HepG2 (cell line): ENCODE data around the gene EFNA3. TPM values are rescaled to one million over a fixed set of nuclear protein-coding genes. Genes with fewer than 3 reads are reported as not detected.

Source experiments
- CCDC6 ChIP-seq: sonication (generic); formaldehyde crosslinking; IDR thresholded peaks from 2 replicates; pipeline ENCODE4 v1.8.1; 2022; ENCODE audit warnings: mild to moderate bottlenecking, missing genetic modification reagents, moderate library complexity
- ELF3 ChIP-seq: IDR thresholded peaks from 2 replicates; pipeline ENCODE4 v1.6.1; 2016; ENCODE audit warnings: missing genetic modification reagents, missing compliant biosample characterization
- ETV6 ChIP-seq: sonication (generic); formaldehyde crosslinking; conservative IDR thresholded peaks from 2 replicates; pipeline ENCODE4 v1.4.0; 2020; ENCODE audit warnings: missing genetic modification reagents
- HOXA3 ChIP-seq: sonication (generic); formaldehyde crosslinking; IDR thresholded peaks from 2 replicates; pipeline ENCODE4 v1.5.0; 2020; ENCODE audit warnings: missing genetic modification reagents
- KAT8 ChIP-seq: IDR thresholded peaks from 2 replicates; pipeline ENCODE4 v1.6.1; 2016; ENCODE audit warnings: missing genetic modification reagents, missing compliant biosample characterization
- MBNL3 ChIP-seq: fragments of 250-450 bp; sonication (Bioruptor Pico); conservative IDR thresholded peaks from 2 replicates; pipeline ENCODE4 v1.8.0; 2022; ENCODE audit warnings: mild to moderate bottlenecking, inconsistent platforms
- NR2F1 ChIP-seq, 2 experiments: fragments of 450-650 bp in 1 of 2; formaldehyde crosslinking in 1 of 2; IDR thresholded peaks; 2 replicates each; pipeline versions ENCODE4 v1.5.0 to v1.6.1; 2016 to 2020; ENCODE audit warnings: mild to moderate bottlenecking in 1 of 2, missing compliant biosample characterization in 1 of 2, missing genetic modification reagents in 1 of 2, moderate library complexity in 1 of 2
- NR2F2 ChIP-seq: IDR thresholded peaks from 2 replicates; pipeline ENCODE4 v1.6.1; 2012; ENCODE audit warnings: low read depth, inconsistent platforms, borderline replicate concordance
- SKI ChIP-seq: fragments of 450-650 bp; IDR thresholded peaks from one replicate; pipeline ENCODE4 v1.6.1; 2018; ENCODE audit warnings: mild to moderate bottlenecking; ENCODE audit not compliant: partially characterized antibody
- ZNF563 ChIP-seq: sonication (generic); formaldehyde crosslinking; IDR thresholded peaks from 2 replicates; pipeline ENCODE4 v1.8.0; 2022; ENCODE audit warnings: mild to moderate bottlenecking, moderate library complexity, missing genetic modification reagents
- ZNF607 ChIP-seq: sonication (generic); formaldehyde crosslinking; IDR thresholded peaks from 2 replicates; pipeline ENCODE4 v1.5.1; 2020; ENCODE audit warnings: missing genetic modification reagents, mild to moderate bottlenecking, borderline replicate concordance
- ZNF709 ChIP-seq: sonication (generic); formaldehyde crosslinking; IDR thresholded peaks from 2 replicates; pipeline ENCODE4 v1.5.0; 2020; ENCODE audit warnings: mild to moderate bottlenecking, missing genetic modification reagents
- ZNF782 ChIP-seq: sonication (generic); formaldehyde crosslinking; IDR thresholded peaks from 2 replicates; pipeline ENCODE4 v1.4.0; 2020; ENCODE audit warnings: missing genetic modification reagents, mild to moderate bottlenecking, borderline replicate concordance
- polyA plus RNA-seq, 8 experiments: library from polyadenylated mRNA; depleted of rRNA in 3 of 8; stranded (reverse) in 7 of 8; unstranded in 1 of 8; fragments of >200 nt; fragmentation: Illumina TruSeq in 4 of 8; extraction: Trizol in 4 of 8; gene quantifications; 2 replicates each; pipeline versions ENCODE4 v1.2.1 to v1.2.3, GENCODE V29; 2011 to 2016; ENCODE audit warnings: low read depth in 4 of 8, missing spikeins in 1 of 8, mixed read lengths in 1 of 8; ENCODE audit not compliant: insufficient read depth in 1 of 8
- total RNA-seq, 5 experiments: library from RNA; depleted of rRNA; stranded (reverse); fragments of >200 nt; fragmentation: Illumina TruSeq; extraction: Trizol; gene quantifications; 2 replicates each; pipeline ENCODE4 v1.2.3, GENCODE V29; 2016; ENCODE audit warnings: low read depth in 1 of 5
- TF ChIP-seq, protein P1 (sequence below): sonication (generic); formaldehyde crosslinking; IDR thresholded peaks from 2 replicates; pipeline ENCODE4 v1.8.0; 2022; ENCODE audit warnings: missing genetic modification reagents, mild to moderate bottlenecking, borderline replicate concordance
- TF ChIP-seq, protein P2 (sequence below): sonication (generic); formaldehyde crosslinking; IDR thresholded peaks from 2 replicates; pipeline ENCODE4 v1.5.0; 2020; ENCODE audit warnings: mild to moderate bottlenecking, missing genetic modification reagents, borderline replicate concordance
- TF ChIP-seq, protein P3 (sequence below): sonication (generic); formaldehyde crosslinking; IDR thresholded peaks from 2 replicates; pipeline ENCODE4 v1.4.0; 2020; ENCODE audit warnings: low read depth, mild to moderate bottlenecking, missing genetic modification reagents
- TF ChIP-seq, protein P4 (sequence below), 2 experiments: sonication (generic) in 1 of 2; formaldehyde crosslinking in 1 of 2; IDR thresholded peaks; 2 replicates each; pipeline versions ENCODE4 v1.4.0 to v1.6.1; 2018 to 2020; ENCODE audit warnings: missing genetic modification reagents in 2 of 2, borderline replicate concordance in 1 of 2, low read depth in 1 of 2, mild to moderate bottlenecking in 1 of 2, missing biosample characterization in 1 of 2
- TF ChIP-seq, protein P5 (sequence below): IDR thresholded peaks from 2 replicates; pipeline ENCODE4 v1.6.1; 2018; ENCODE audit warnings: missing genetic modification reagents, mild to moderate bottlenecking, missing compliant biosample characterization
- TF ChIP-seq, protein P6 (sequence below): IDR thresholded peaks from 2 replicates; pipeline ENCODE4 v1.6.1; 2016; ENCODE audit warnings: low read depth, borderline replicate concordance

The EFNA3 gene
- total and polyA plus RNA-seq, 2 of the 13 experiments (the other 11 are each of a cell fraction or from before 2014, with no cell fraction given), result 1.0 to 5.7 TPM

DNA sequence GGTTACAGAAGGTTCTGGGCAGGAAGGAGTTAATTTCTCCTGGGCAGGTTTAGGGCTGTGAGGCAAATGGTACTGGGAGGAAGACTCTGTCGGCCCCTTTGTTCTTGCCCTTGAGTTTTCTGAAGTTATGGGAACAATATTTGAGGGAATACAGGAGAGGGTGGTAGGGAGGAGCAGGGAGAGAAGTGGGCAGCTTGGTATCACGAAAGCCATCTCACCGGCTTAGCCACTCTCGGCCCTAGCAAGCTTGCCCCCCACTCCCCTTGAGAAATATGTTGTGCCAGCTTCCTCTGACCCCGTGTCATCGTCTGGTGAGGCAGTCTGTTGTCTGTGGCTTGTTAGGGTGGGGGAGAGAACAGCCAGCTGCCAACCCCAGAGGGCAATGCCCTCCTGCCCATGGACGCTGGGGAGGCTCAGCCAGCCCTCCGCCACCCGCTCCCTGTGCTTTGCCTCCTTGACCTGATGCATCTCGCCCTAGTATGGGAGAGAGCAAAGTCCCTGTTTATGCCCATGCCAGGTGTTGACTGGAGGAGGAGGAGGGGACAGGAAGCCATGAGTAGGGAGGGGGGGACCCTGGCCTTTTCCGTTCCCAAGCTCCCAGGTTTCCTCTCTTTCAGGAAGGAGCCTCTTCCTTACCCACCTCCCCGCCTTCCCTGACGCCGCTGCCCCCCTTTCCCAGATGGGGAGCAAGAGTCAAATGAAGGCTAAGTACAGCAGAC, 50.3 kb downstream of the EFNA3 start (continued):
- TF ChIP-seq, protein P1, sequence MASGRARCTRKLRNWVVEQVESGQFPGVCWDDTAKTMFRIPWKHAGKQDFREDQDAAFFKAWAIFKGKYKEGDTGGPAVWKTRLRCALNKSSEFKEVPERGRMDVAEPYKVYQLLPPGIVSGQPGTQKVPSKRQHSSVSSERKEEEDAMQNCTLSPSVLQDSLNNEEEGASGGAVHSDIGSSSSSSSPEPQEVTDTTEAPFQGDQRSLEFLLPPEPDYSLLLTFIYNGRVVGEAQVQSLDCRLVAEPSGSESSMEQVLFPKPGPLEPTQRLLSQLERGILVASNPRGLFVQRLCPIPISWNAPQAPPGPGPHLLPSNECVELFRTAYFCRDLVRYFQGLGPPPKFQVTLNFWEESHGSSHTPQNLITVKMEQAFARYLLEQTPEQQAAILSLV (CRISPR knock-in tag), result peak; percentile 86
- peak; percentile 25; the same call in 1 of the 2 replicates for TF ChIP-seq ZNF782 (CRISPR knock-in tag)
- TF ChIP-seq, protein P2, sequence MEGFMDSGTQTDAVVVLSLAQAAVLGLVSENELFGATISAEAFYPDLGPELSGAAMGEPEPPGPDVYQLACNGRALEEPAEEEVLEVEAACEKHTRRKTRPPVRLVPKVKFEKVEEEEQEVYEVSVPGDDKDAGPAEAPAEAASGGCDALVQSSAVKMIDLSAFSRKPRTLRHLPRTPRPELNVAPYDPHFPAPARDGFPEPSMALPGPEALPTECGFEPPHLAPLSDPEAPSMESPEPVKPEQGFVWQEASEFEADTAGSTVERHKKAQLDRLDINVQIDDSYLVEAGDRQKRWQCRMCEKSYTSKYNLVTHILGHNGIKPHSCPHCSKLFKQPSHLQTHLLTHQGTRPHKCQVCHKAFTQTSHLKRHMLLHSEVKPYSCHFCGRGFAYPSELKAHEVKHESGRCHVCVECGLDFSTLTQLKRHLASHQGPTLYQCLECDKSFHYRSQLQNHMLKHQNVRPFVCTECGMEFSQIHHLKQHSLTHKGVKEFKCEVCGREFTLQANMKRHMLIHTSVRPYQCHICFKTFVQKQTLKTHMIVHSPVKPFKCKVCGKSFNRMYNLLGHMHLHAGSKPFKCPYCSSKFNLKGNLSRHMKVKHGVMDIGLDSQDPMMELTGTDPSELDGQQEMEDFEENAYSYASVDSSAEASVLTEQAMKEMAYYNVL, result peak; percentile 68; the same call in 1 of the 2 replicates
- TF ChIP-seq NR2F1 (CRISPR knock-in tag; IDR thresholded peaks at IDR 0.05), result peak in 1 of 2 experiments; percentile 68; a peak in 1 of 4 replicates
- TF ChIP-seq ELF3 (CRISPR knock-in tag), result 0 out of 2 replicates have a peak, but pooled peaks have one; percentile 29
- TF ChIP-seq, protein P3, sequence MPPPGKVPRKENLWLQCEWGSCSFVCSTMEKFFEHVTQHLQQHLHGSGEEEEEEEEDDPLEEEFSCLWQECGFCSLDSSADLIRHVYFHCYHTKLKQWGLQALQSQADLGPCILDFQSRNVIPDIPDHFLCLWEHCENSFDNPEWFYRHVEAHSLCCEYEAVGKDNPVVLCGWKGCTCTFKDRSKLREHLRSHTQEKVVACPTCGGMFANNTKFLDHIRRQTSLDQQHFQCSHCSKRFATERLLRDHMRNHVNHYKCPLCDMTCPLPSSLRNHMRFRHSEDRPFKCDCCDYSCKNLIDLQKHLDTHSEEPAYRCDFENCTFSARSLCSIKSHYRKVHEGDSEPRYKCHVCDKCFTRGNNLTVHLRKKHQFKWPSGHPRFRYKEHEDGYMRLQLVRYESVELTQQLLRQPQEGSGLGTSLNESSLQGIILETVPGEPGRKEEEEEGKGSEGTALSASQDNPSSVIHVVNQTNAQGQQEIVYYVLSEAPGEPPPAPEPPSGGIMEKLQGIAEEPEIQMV, result peak; percentile 55; the same call in 1 of the 2 replicates
- peak; percentile 68; the same call in 1 of the 2 replicates for TF ChIP-seq KAT8 (CRISPR knock-in tag)
- TF ChIP-seq MBNL3 (CRISPR knock-in tag), result no peak
- 0 out of 2 replicates have a peak, but pooled peaks have one; percentile 71 for TF ChIP-seq ETV6
- TF ChIP-seq HOXA3 (CRISPR knock-in tag), result peak; percentile 63; the same call in 1 of the 2 replicates
- TF ChIP-seq NR2F2, result no peak
- peak; percentile 23; the same call in 1 of the 2 replicates for TF ChIP-seq CCDC6
- TF ChIP-seq ZNF563 (CRISPR knock-in tag), result peak; percentile 62; the same call in 1 of the 2 replicates
- TF ChIP-seq, protein P4, sequence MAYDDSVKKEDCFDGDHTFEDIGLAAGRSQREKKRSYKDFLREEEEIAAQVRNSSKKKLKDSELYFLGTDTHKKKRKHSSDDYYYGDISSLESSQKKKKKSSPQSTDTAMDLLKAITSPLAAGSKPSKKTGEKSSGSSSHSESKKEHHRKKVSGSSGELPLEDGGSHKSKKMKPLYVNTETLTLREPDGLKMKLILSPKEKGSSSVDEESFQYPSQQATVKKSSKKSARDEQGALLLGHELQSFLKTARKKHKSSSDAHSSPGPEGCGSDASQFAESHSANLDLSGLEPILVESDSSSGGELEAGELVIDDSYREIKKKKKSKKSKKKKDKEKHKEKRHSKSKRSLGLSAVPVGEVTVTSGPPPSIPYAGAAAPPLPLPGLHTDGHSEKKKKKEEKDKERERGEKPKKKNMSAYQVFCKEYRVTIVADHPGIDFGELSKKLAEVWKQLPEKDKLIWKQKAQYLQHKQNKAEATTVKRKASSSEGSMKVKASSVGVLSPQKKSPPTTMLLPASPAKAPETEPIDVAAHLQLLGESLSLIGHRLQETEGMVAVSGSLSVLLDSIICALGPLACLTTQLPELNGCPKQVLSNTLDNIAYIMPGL (CRISPR knock-in tag; IDR thresholded peaks at IDR 0.05; ENCODE audit: borderline replicate concordance in 1 of 2, low read depth in 1 of 2), result peak; percentile 69 to 80; a peak in 3 of 4 replicates
- peak; percentile 45 for TF ChIP-seq SKI
- TF ChIP-seq ZNF709 (CRISPR knock-in tag), result 0 out of 2 replicates have a peak, but pooled peaks have one; percentile 64
- TF ChIP-seq ZNF607 (CRISPR knock-in tag), result peak; percentile 60; the same call in 1 of the 2 replicates
- TF ChIP-seq, protein P5, sequence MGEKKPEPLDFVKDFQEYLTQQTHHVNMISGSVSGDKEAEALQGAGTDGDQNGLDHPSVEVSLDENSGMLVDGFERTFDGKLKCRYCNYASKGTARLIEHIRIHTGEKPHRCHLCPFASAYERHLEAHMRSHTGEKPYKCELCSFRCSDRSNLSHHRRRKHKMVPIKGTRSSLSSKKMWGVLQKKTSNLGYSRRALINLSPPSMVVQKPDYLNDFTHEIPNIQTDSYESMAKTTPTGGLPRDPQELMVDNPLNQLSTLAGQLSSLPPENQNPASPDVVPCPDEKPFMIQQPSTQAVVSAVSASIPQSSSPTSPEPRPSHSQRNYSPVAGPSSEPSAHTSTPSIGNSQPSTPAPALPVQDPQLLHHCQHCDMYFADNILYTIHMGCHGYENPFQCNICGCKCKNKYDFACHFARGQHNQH (CRISPR knock-in tag), result peak; percentile 71; the same call in 1 of the 2 replicates
- TF ChIP-seq, protein P6, sequence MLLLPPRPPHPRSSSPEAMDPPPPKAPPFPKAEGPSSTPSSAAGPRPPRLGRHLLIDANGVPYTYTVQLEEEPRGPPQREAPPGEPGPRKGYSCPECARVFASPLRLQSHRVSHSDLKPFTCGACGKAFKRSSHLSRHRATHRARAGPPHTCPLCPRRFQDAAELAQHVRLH (CRISPR knock-in tag), result no peak
